Peyer's patch (tissue), 4 donors: ENCODE data around the gene TSG101. TPM values are rescaled to one million over a fixed set of nuclear protein-coding genes. Genes with fewer than 3 reads are reported as not detected.

Experiments
- DNase-seq, 3 donors: peaks; one replicate each; pipeline ENCODE4 v3.0.0-alpha.2; 2017 to 2019
- H3K27ac ChIP-seq, 4 donors: fragments of 200-600 bp; sonication (generic); one replicate each; pipeline ENCODE4 v1.5.1; 2016 to 2019
- H3K27me3 ChIP-seq, 2 donors: fragments of 200-600 bp; sonication (generic); one replicate each; pipeline ENCODE4 v1.5.1; 2019
- H3K36me3 ChIP-seq, 3 donors: fragments of 200-600 bp; sonication (generic); one replicate each; pipeline ENCODE4 v1.5.1; 2016 to 2019
- H3K4me1 ChIP-seq, 4 donors: fragments of 200-600 bp; sonication (generic); one replicate each; pipeline ENCODE4 v1.5.1; 2016 to 2019
- H3K4me3 ChIP-seq, 4 donors: fragments of 200-600 bp; sonication (generic); 1 replicate in 3 of 4; 2 replicates in 1 of 4; pipeline ENCODE4 v1.5.1; 2016 to 2019; ENCODE audit warnings: mild to moderate bottlenecking in 1 of 4
- H3K9me3 ChIP-seq, 4 donors: fragments of 200-600 bp; sonication (generic); one replicate each; pipeline ENCODE4 v1.5.1; 2016 to 2019; ENCODE audit warnings: mild to moderate bottlenecking in 1 of 4
- CTCF ChIP-seq, 6 experiments: fragments of 450-650 bp in 4 of 6; fragments of 200-600 bp in 2 of 6; sonication (generic) in 1 of 6; IDR thresholded peaks; one replicate each; pipeline ENCODE4 v1.5.1; 2017 to 2019; ENCODE audit warnings: antibody characterized with exemption in 6 of 6, mild to moderate bottlenecking in 3 of 6, moderate library complexity in 1 of 6
- POLR2A ChIP-seq, 2 donors: fragments of 450-650 bp; IDR thresholded peaks; one replicate each; pipeline ENCODE4 v1.5.1; 2017; ENCODE audit warnings: antibody characterized with exemption in 2 of 2, mild to moderate bottlenecking in 2 of 2, moderate library complexity in 2 of 2
- total RNA-seq, 4 donors: library from RNA; depleted of rRNA; stranded (reverse); fragments of >200 nt; gene quantifications; one replicate each; pipeline ENCODE4 v1.1.0, GENCODE V29; 2016

The TSG101 gene
- total RNA-seq, 4 donors from 2014 or later, result 61.8 to 73.5 (median 67.6) TPM

DNA sequence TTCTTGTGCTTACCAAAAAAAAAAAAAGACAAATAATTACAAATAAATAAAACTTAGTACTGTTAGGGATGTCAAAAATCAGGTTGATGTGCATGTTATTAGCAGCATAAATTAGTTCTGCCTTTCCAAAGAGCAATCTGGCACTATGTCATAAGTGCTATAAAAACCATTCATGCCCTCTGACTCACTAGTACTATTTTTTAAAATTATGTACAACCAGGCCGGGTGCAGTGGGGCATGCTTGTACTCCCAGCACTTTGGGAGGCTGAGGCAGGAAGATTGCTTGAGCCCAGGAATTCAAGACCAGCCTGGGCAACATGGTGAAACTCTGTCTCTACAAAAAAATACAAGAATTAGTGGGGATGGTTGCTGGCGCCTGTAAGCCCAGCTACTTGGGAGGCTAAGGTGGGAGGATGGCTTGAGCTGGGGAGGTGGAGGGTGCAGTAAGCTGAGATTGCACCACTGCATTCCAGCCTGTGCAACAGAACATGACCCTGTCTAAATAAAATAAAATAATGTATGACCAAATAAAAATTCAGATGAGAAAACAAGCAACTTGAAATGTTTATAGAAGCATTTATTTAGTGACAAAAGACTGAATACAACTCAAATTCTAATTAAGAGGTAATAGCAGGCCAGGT is 36.5 kb upstream of the TSG101 start:
- TF ChIP-seq POLR2A (IDR thresholded peaks at IDR 0.05), result no peak
- no peak for TF ChIP-seq CTCF (IDR thresholded peaks at IDR 0.05)
- peaks cover 0 to 66% (median 0%) of the 10 kb centered on the region in 3 donors for H3K36me3 ChIP-seq

GRCh38 chr11:18548001-18548400 is 21.3 kb upstream of the TSG101 start:
- no peaks in the 10 kb centered on the region for H3K27me3 ChIP-seq
- H3K36me3 ChIP-seq, result peaks cover 0 to 38% (median 0%) of the 10 kb centered on the region in 3 donors
- peak in 1 of 3 donors; percentile 57 for DNase-seq
- H3K27ac ChIP-seq, result no peak overlapping the region
- H3K4me3 ChIP-seq, result no peak overlapping the region
- TF ChIP-seq CTCF (IDR thresholded peaks at IDR 0.05) (no peak), POLR2A (IDR thresholded peaks at IDR 0.05) (no peak)
- no peaks in the 10 kb centered on the region for H3K4me1 ChIP-seq
- no peaks in the 10 kb centered on the region for H3K9me3 ChIP-seq

More for the DNA sequence above, 36.5 kb upstream of the TSG101 start:
- H3K4me1 ChIP-seq, result no peaks in the 10 kb centered on the region
- no peak overlapping the region for H3K27ac ChIP-seq
- H3K9me3 ChIP-seq, result no peaks in the 10 kb centered on the region
- no peaks in the 10 kb centered on the region for H3K27me3 ChIP-seq
- no peak for DNase-seq
- no peak overlapping the region for H3K4me3 ChIP-seq

DNA sequence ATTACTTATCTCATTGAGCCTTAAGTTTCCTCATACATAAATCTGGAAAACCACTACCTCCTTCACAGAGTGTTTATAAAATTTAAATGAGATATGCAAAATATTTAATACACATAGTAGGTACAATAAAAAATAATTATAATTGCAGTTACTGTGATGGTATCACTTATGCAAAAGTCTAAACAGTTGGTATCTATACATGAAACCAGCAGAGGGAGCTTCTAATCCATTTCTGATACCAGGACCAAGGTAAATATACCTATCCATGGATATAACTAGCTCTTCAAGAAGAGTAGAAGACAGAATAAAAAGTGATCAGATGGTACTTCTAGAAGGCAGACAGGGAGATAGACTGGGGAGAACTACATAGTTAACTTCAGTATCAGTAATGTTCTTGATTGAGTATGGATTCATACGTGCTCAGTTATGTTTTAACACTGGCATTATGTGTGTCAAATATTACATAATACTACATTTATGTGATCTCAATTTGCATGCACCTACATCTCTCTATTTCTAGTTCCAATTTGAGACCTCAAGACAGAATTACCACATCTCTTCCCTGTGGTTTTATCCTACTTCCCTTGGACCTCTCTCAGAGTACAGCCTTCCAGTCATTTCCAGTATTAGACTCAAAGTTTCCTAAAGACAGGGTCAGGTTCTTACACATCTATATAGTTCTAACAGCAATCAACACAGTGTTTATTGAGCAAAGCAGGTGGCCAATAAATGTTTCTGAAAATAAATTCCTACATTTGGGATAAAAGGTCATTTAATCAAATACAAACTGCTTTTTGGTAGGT is 13.7 kb upstream of the TSG101 start:
- H3K36me3 ChIP-seq, result peaks cover 0 to 42% (median 0%) of the 10 kb centered on the region in 3 donors
- H3K4me1 ChIP-seq, result no peaks in the 10 kb centered on the region
- H3K9me3 ChIP-seq, result no peaks in the 10 kb centered on the region
- no peak overlapping the region for H3K4me3 ChIP-seq
- no peak for DNase-seq
- TF ChIP-seq POLR2A (IDR thresholded peaks at IDR 0.05), result no peak
- peak in 3 of 6 experiments; percentile 62 to 71 (median 69) for TF ChIP-seq CTCF (IDR thresholded peaks at IDR 0.05)
- H3K27ac ChIP-seq, result no peak overlapping the region
- H3K27me3 ChIP-seq, result no peaks in the 10 kb centered on the region

DNA sequence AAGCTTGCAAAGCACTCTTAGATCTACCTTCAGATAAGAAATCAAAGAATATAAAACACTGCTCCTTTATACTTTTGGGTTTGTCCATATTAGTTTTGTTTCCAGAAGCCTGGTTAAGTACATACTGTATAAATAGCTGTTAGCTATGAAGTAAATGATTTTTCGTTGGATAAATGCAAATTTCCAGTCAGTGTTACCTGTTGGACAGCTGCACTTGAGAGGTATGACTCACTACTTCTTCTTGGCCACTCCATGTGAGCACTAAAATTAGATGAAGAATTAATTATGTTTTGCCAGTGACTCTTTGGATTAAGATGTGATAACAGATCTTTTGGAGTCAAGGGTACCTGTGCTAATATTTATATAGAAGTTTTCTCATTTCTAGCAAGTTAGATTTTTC is 9.5 kb upstream of the TSG101 start:
- Histone ChIP-seq H3K9me3 (no peaks in the 10 kb centered on the region), H3K4me1 (no peaks in the 10 kb centered on the region), H3K4me3 (no peak overlapping the region), H3K27me3 (no peaks in the 10 kb centered on the region), H3K27ac (no peak overlapping the region), H3K36me3 (peaks cover 0 to 22% (median 0%) of the 10 kb centered on the region in 3 donors)
- TF ChIP-seq POLR2A (IDR thresholded peaks at IDR 0.05) (no peak), CTCF (IDR thresholded peaks at IDR 0.05) (no peak)
- no peak for DNase-seq

GRCh38 chr11:18534245-18534644 is 7.5 kb upstream of the TSG101 start:
- H3K4me1 ChIP-seq, result no peaks in the 10 kb centered on the region
- H3K4me3 ChIP-seq, result no peak overlapping the region
- TF ChIP-seq POLR2A (IDR thresholded peaks at IDR 0.05), result no peak
- no peak for TF ChIP-seq CTCF (IDR thresholded peaks at IDR 0.05)
- H3K27me3 ChIP-seq, result no peaks in the 10 kb centered on the region
- no peaks in the 10 kb centered on the region for H3K9me3 ChIP-seq
- H3K27ac ChIP-seq, result no peak overlapping the region
- DNase-seq, result no peak
- H3K36me3 ChIP-seq, result peaks cover 0 to 22% (median 0%) of the 10 kb centered on the region in 3 donors
